K562 treated with DMSO at 1 percent for 24 hours (cell line): ENCODE results near the gene NCKIPSD. TPM values are rescaled to one million over a fixed set of nuclear protein-coding genes. Genes with fewer than 3 reads are reported as not detected.

ENCODE experiments used
- total RNA-seq: library from RNA; unstranded; fragments of 300-600 nt; gene quantifications from 2 replicates; pipeline ENCODE4 v1.2.3, GENCODE V29; 2022; ENCODE audit warnings: low read depth; ENCODE audit not compliant: insufficient read depth

The NCKIPSD gene
- 25.6 and 27.7 TPM in 2 replicates for total RNA-seq

GRCh38 chr3:48685603-48686511 lies at the start of gene NCKIPSD:
TSS of gene NCKIPSD (minus strand) at chr3:48685915. CDS start at chr3:48685807, 108 bp downstream.

GRCh38 chr3:48716982-48717746 lies 31.4 kb upstream of the NCKIPSD start, which contains the start of gene IP6K2:
TSS of gene IP6K2 (minus strand) at chr3:48717221. CDS start at chr3:48695291, 21,930 bp downstream.

GRCh38 chr3:48662753-48663488 lies 22.8 kb downstream of the NCKIPSD start, which contains the start of gene CELSR3:
TSS of gene CELSR3 (minus strand) at chr3:48662886. CDS start at chr3:48662634, 252 bp downstream.

DNA sequence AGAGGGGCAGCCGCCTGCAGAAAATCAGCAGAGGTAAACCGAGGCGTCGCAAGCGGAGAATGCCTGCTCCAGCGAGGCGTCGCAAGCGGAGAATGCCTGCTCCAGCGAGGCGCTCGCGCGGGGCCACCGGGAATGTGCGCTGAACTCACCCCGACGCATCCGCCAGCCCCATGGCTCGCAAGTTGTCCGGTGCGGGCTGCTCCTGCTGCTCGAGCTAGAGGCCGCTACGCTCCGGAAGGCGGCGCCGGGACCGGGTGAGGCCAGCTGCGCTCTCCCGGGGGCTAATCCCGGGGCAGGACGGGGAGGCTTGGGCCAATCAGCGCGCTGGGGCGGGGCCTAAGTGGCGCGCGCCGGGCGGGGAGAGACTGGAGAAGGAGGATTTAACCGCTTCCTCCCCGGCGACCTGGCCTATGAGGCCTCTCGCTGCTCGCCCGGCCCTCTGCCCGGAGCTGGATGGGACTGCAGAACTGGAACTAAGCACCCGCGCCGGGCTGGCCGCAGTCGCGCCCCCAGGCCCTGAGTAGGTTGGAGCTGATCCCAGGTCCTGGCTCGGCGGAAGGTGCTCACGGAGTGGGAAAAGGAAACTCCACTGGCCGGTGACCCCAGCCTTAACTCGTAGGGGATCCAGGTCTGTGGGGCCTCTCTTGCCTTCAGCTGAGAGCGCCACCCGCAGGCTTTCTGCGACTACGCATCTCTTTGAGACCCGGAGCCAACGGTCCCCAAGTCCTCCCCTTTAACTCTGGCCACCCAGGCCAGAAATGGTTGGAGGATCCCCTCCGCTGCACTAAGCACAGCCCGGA lies 50.3 kb downstream of the NCKIPSD start, which contains the start of gene SLC26A6:
SLC26A6 (minus strand) TSS at position 240 of the 800 bp plus-strand sequence; CDS start at position 172, 68 bp downstream.

Other genes starting within 250 kb of the NCKIPSD start
- gene CCDC51, start 245.8 kb downstream of the NCKIPSD start, total RNA-seq: 11.3 and 13.1 TPM in 2 replicates
- 140 and 171 TPM in 2 replicates for gene TMA7, start 245.7 kb downstream of the NCKIPSD start, total RNA-seq
- 7.0 and 7.4 TPM in 2 replicates for gene ATRIP, start 239.2 kb downstream of the NCKIPSD start, total RNA-seq
- 122 and 130 TPM in 2 replicates for gene SHISA5, start 181.7 kb downstream of the NCKIPSD start, total RNA-seq
- 11.1 and 11.2 TPM in 2 replicates for gene PFKFB4, start 129.1 kb downstream of the NCKIPSD start, total RNA-seq
- gene UCN2, start 122.1 kb downstream of the NCKIPSD start, total RNA-seq: not detected in 2 replicates
- 1.1 and 1.5 TPM in 2 replicates for gene COL7A1, start 90.6 kb downstream of the NCKIPSD start, total RNA-seq
- 313 and 317 TPM in 2 replicates for gene UQCRC1, start 76.3 kb downstream of the NCKIPSD start, total RNA-seq
- not detected in 2 replicates for gene TMEM89, start 64.1 kb downstream of the NCKIPSD start, total RNA-seq
- gene SLC26A6, start 50.5 kb downstream of the NCKIPSD start, total RNA-seq: 21.8 and 28.5 TPM in 2 replicates
- gene CELSR3, start 23.0 kb downstream of the NCKIPSD start, total RNA-seq: 1.7 and 2.1 TPM in 2 replicates
- gene IP6K2, start 31.3 kb upstream of the NCKIPSD start, total RNA-seq: 56.1 and 62.7 TPM in 2 replicates
- 106 and 110 TPM in 2 replicates for gene PRKAR2A, start 162.0 kb upstream of the NCKIPSD start, total RNA-seq
- gene SLC25A20, start 213.0 kb upstream of the NCKIPSD start, total RNA-seq: 15.8 and 16.9 TPM in 2 replicates
- 54.7 and 59.3 TPM in 2 replicates for gene ARIH2, start 232.9 kb upstream of the NCKIPSD start, total RNA-seq